Measurements from ENCODE around the gene PASD1.
"Not testable (repeated sequence)": the region's sequence is repeated elsewhere in the genome, so short reads cannot be mapped to it uniquely, and the experiment has no call there.

DNA sequence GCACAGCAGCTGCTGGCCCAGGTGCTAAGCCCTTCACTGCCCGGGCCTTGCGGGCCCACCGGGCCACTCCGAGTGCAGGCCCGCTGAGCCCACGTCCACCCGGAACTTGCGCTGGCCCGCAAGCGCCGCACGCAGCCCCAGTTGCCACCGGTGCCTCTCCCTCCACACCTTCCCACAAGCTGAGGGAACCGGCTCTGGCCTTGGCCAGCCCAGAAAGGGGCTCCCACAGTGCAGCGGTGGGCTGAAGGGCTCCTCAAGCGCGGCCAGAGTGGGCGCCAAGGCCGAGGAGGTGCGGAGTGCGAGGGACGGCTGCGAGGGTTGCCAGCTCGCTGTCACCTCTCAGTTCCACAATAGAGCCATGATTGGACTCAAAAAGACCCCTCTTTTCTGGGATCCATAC lies 472 bp upstream of the PASD1 start:
- TF ChIP-seq, protein P1, sequence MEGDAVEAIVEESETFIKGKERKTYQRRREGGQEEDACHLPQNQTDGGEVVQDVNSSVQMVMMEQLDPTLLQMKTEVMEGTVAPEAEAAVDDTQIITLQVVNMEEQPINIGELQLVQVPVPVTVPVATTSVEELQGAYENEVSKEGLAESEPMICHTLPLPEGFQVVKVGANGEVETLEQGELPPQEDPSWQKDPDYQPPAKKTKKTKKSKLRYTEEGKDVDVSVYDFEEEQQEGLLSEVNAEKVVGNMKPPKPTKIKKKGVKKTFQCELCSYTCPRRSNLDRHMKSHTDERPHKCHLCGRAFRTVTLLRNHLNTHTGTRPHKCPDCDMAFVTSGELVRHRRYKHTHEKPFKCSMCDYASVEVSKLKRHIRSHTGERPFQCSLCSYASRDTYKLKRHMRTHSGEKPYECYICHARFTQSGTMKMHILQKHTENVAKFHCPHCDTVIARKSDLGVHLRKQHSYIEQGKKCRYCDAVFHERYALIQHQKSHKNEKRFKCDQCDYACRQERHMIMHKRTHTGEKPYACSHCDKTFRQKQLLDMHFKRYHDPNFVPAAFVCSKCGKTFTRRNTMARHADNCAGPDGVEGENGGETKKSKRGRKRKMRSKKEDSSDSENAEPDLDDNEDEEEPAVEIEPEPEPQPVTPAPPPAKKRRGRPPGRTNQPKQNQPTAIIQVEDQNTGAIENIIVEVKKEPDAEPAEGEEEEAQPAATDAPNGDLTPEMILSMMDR (conservative IDR thresholded peaks at IDR 0.05) = not testable (repeated sequence)
- TF ChIP-seq EZH2 (IDR thresholded peaks at IDR 0.05; ENCODE audit: low read depth) = not testable (repeated sequence)

All from PC-9 (cell line).